Measurements from ENCODE around the gene UMAD1. TPM values are rescaled to one million over a fixed set of nuclear protein-coding genes. Genes with fewer than 3 reads are reported as not detected.

Gene UMAD1
- total and polyA plus RNA-seq, 2 of the 13 experiments (the other 11 are each of a cell fraction or from before 2014, with no cell fraction given): 16.8 to 17.6 TPM

DNA sequence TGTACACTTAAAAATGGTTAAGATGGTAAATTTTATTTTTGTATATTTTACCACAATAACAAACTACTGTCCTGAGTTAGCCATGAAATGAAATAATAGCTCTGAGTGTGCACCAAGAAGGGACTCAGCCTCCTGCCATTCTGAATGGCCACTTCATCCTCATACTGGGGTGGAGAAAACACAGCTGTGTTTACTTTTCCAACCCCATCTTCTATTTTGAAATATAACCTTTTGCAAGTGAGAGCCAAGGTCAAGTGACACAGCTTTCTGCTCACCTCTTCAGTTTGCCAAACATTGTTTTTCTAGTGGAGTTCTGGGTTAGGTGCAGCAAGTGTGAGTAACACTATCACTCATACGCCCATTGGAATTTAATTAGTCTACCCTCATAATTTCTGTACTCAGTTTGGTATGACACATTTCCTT is 220.7 kb downstream of the UMAD1 start (continued):
- no peak for TF ChIP-seq ZBTB44 (CRISPR knock-in tag; IDR thresholded peaks at IDR 0.05)
- TF ChIP-seq, protein P1, sequence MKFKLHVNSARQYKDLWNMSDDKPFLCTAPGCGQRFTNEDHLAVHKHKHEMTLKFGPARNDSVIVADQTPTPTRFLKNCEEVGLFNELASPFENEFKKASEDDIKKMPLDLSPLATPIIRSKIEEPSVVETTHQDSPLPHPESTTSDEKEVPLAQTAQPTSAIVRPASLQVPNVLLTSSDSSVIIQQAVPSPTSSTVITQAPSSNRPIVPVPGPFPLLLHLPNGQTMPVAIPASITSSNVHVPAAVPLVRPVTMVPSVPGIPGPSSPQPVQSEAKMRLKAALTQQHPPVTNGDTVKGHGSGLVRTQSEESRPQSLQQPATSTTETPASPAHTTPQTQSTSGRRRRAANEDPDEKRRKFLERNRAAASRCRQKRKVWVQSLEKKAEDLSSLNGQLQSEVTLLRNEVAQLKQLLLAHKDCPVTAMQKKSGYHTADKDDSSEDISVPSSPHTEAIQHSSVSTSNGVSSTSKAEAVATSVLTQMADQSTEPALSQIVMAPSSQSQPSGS (CRISPR knock-in tag; IDR thresholded peaks at IDR 0.05): 0 out of 2 replicates have a peak, but pooled peaks have one; percentile 20
- TF ChIP-seq FOXA3 (CRISPR knock-in tag; IDR thresholded peaks at IDR 0.05): peak; percentile 89
- peak; percentile 29; the same call in 1 of the 2 replicates for TF ChIP-seq ZGPAT (CRISPR knock-in tag; IDR thresholded peaks at IDR 0.05)
- no peak for TF ChIP-seq EED (CRISPR knock-in tag; IDR thresholded peaks at IDR 0.05)
- peak; percentile 31 for TF ChIP-seq SAP130 (CRISPR knock-in tag; IDR thresholded peaks at IDR 0.05; ENCODE audit: low read depth)
- peak; percentile 35; the same call in 1 of the 2 replicates for TF ChIP-seq SOX5 (CRISPR knock-in tag; IDR thresholded peaks at IDR 0.05; ENCODE audit: borderline replicate concordance)
- TF ChIP-seq, protein P2, sequence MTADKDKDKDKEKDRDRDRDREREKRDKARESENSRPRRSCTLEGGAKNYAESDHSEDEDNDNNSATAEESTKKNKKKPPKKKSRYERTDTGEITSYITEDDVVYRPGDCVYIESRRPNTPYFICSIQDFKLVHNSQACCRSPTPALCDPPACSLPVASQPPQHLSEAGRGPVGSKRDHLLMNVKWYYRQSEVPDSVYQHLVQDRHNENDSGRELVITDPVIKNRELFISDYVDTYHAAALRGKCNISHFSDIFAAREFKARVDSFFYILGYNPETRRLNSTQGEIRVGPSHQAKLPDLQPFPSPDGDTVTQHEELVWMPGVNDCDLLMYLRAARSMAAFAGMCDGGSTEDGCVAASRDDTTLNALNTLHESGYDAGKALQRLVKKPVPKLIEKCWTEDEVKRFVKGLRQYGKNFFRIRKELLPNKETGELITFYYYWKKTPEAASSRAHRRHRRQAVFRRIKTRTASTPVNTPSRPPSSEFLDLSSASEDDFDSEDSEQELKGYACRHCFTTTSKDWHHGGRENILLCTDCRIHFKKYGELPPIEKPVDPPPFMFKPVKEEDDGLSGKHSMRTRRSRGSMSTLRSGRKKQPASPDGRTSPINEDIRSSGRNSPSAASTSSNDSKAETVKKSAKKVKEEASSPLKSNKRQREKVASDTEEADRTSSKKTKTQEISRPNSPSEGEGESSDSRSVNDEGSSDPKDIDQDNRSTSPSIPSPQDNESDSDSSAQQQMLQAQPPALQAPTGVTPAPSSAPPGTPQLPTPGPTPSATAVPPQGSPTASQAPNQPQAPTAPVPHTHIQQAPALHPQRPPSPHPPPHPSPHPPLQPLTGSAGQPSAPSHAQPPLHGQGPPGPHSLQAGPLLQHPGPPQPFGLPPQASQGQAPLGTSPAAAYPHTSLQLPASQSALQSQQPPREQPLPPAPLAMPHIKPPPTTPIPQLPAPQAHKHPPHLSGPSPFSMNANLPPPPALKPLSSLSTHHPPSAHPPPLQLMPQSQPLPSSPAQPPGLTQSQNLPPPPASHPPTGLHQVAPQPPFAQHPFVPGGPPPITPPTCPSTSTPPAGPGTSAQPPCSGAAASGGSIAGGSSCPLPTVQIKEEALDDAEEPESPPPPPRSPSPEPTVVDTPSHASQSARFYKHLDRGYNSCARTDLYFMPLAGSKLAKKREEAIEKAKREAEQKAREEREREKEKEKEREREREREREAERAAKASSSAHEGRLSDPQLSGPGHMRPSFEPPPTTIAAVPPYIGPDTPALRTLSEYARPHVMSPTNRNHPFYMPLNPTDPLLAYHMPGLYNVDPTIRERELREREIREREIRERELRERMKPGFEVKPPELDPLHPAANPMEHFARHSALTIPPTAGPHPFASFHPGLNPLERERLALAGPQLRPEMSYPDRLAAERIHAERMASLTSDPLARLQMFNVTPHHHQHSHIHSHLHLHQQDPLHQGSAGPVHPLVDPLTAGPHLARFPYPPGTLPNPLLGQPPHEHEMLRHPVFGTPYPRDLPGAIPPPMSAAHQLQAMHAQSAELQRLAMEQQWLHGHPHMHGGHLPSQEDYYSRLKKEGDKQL (CRISPR knock-in tag; IDR thresholded peaks at IDR 0.05; ENCODE audit: low read depth): no peak
- peak; percentile 84 for TF ChIP-seq ZMYM4 (CRISPR knock-in tag; IDR thresholded peaks at IDR 0.05)
- peak; percentile 43; the same call in 1 of the 2 replicates for TF ChIP-seq BCL6 (CRISPR knock-in tag; IDR thresholded peaks at IDR 0.05)
- TF ChIP-seq KDM1A (CRISPR knock-in tag; IDR thresholded peaks at IDR 0.05): 0 out of 2 replicates have a peak, but pooled peaks have one; percentile 21
- 0 out of 2 replicates have a peak, but pooled peaks have one; percentile 29 for TF ChIP-seq KAT8 (CRISPR knock-in tag; IDR thresholded peaks at IDR 0.05)
- TF ChIP-seq TBL1XR1 (IDR thresholded peaks at IDR 0.05; ENCODE audit: borderline replicate concordance, low read length, partially characterized antibody): no peak
- no peak for TF ChIP-seq SOX13 (IDR thresholded peaks at IDR 0.05)
- peak in 1 of 2 experiments; percentile 53; a peak in 1 of 4 replicates for TF ChIP-seq SOX13 (CRISPR knock-in tag; conservative IDR thresholded peaks at IDR 0.05 in 1 of 2, IDR thresholded peaks at IDR 0.05 in 1 of 2)
- TF ChIP-seq ZNF644 (CRISPR knock-in tag; IDR thresholded peaks at IDR 0.05; ENCODE audit: low read depth): peak; percentile 68; the same call in 1 of the 2 replicates
- peak; percentile 45; the same call in 1 of the 2 replicates for TF ChIP-seq FOXK1 (CRISPR knock-in tag; IDR thresholded peaks at IDR 0.05; ENCODE audit: borderline replicate concordance, low read depth)
- TF ChIP-seq CREB1 (IDR thresholded peaks at IDR 0.05): no peak
- TF ChIP-seq CREB1 (CRISPR knock-in tag; IDR thresholded peaks at IDR 0.05): 0 out of 2 replicates have a peak, but pooled peaks have one; percentile 23
- TF ChIP-seq CCDC6 (CRISPR knock-in tag; IDR thresholded peaks at IDR 0.05): no peak
